ENCODE measurements around the gene TMEM143.
"Not testable (repeated sequence)": the region's sequence is repeated elsewhere in the genome, so short reads cannot be mapped to it uniquely, and the experiment has no call there.

TMEM143 gene

GRCh38 chr19:48330012-48330681 lies 33.6 kb downstream of the TMEM143 start:
- DNase-seq (ENCODE audit: low read depth in 2 of 2) = peak; percentile 58 to 61

GRCh38 chr19:48329167-48329891 lies 34.4 kb downstream of the TMEM143 start:
- peak in 1 of 2 donors; percentile 26 for DNase-seq (ENCODE audit: low read depth in 2 of 2)

GRCh38 chr19:48325265-48325910 lies 38.4 kb downstream of the TMEM143 start, which contains the start of gene EMP3:
EMP3 (plus strand) TSS chr19:48325552; CDS start chr19:48326845, 1,293 bp downstream.
- peak; percentile 73 to 78 for DNase-seq (ENCODE audit: low read depth in 2 of 2)

- DNase-seq (ENCODE audit: low read depth in 2 of 2) = peak; percentile 94 to 99
These were observed 41.8 kb downstream of the TMEM143 start for GRCh38 chr19:48321622-48322591.

- peak; percentile 93 to 96 for DNase-seq (ENCODE audit: low read depth in 2 of 2)
These were observed 42.4 kb downstream of the TMEM143 start for GRCh38 chr19:48321372-48321621.

- DNase-seq (ENCODE audit: low read depth in 2 of 2) = peak; percentile 71 to 74
These were observed 43.8 kb downstream of the TMEM143 start for GRCh38 chr19:48319647-48320541.

- no peak for DNase-seq (ENCODE audit: low read depth in 2 of 2)
These were observed 45.3 kb downstream of the TMEM143 start for GRCh38 chr19:48318286-48318987.

- not testable (repeated sequence) for DNase-seq (ENCODE audit: low read depth in 2 of 2)
These were observed 46.1 kb downstream of the TMEM143 start for GRCh38 chr19:48317708-48317960.

- DNase-seq (ENCODE audit: low read depth in 2 of 2) = no peak
These were observed 48.0 kb downstream of the TMEM143 start for GRCh38 chr19:48315712-48316111.

GRCh38 chr19:48311384-48311783 lies 52.4 kb downstream of the TMEM143 start:
- no peak for DNase-seq (ENCODE audit: low read depth in 2 of 2)

GRCh38 chr19:48310227-48310626 lies 53.5 kb downstream of the TMEM143 start:
- no peak for DNase-seq (ENCODE audit: low read depth in 2 of 2)

GRCh38 chr19:48309731-48310130 lies 54.0 kb downstream of the TMEM143 start:
- DNase-seq (ENCODE audit: low read depth in 2 of 2) = not testable (repeated sequence)

GRCh38 chr19:48308631-48309586 lies 54.8 kb downstream of the TMEM143 start:
- no peak for DNase-seq (ENCODE audit: low read depth in 2 of 2)

- DNase-seq (ENCODE audit: low read depth in 2 of 2) = no peak
These were observed 59.9 kb downstream of the TMEM143 start for GRCh38 chr19:48303866-48304265.

GRCh38 chr19:48303367-48303766 lies 60.4 kb downstream of the TMEM143 start:
- DNase-seq (ENCODE audit: low read depth in 2 of 2) = no peak

- DNase-seq (ENCODE audit: low read depth in 2 of 2) = no peak
These were observed 61.2 kb downstream of the TMEM143 start for GRCh38 chr19:48302600-48302959.

- no peak for DNase-seq (ENCODE audit: low read depth in 2 of 2)
These were observed 61.7 kb downstream of the TMEM143 start for GRCh38 chr19:48301886-48302599.

- DNase-seq (ENCODE audit: low read depth in 2 of 2) = no peak
These were observed 65.8 kb downstream of the TMEM143 start for GRCh38 chr19:48297975-48298374.

All from activated CD4-positive, alpha-beta T cell treated with anti-CD3 and anti-CD28 coated beads for 24 hours (primary cell).